Fibroblast of the aortic adventitia (primary cell): ENCODE results near the gene CASP6. TPM values are rescaled to one million over a fixed set of nuclear protein-coding genes. Genes with fewer than 3 reads are reported as not detected.

ENCODE experiments used
- DNase-seq: peaks from one replicate; pipeline ENCODE4 v3.0.0-alpha.2; 2010; ENCODE audit warnings: low read depth
- H3K4me3 ChIP-seq: 2 replicates; pipeline ENCODE4 v1.5.1; 2011; ENCODE audit warnings: low read depth, mild to moderate bottlenecking, control low read depth, low read length, moderate library complexity
- total RNA-seq: library from RNA; depleted of rRNA; stranded (reverse); fragments of >200 nt; gene quantifications from 2 replicates; pipeline ENCODE4 v1.2.3, GENCODE V29; 2012; ENCODE audit warnings: low replicate concordance
- TF ChIP-seq, protein P1 (sequence below): IDR thresholded peaks from 2 replicates; pipeline ENCODE4 v1.5.1; 2011; ENCODE audit warnings: mild to moderate bottlenecking, low read length, control low read depth, inconsistent platforms; ENCODE audit not compliant: insufficient read depth

CASP6 gene
- total RNA-seq = 20.4 and 21.6 TPM in 2 replicates

GRCh38 chr4:109702950-109703663 lies at the start of gene CASP6:
Gene CASP6, minus strand, starts transcription at chr4:109703445. Its CDS starts 50 bp downstream, at chr4:109703395.
- DNase-seq = peak; percentile 72
- TF ChIP-seq, protein P1, sequence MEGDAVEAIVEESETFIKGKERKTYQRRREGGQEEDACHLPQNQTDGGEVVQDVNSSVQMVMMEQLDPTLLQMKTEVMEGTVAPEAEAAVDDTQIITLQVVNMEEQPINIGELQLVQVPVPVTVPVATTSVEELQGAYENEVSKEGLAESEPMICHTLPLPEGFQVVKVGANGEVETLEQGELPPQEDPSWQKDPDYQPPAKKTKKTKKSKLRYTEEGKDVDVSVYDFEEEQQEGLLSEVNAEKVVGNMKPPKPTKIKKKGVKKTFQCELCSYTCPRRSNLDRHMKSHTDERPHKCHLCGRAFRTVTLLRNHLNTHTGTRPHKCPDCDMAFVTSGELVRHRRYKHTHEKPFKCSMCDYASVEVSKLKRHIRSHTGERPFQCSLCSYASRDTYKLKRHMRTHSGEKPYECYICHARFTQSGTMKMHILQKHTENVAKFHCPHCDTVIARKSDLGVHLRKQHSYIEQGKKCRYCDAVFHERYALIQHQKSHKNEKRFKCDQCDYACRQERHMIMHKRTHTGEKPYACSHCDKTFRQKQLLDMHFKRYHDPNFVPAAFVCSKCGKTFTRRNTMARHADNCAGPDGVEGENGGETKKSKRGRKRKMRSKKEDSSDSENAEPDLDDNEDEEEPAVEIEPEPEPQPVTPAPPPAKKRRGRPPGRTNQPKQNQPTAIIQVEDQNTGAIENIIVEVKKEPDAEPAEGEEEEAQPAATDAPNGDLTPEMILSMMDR = peak; percentile 77
- peak within 1 kb of the TSS; percentile 93 for H3K4me3 ChIP-seq

DNA sequence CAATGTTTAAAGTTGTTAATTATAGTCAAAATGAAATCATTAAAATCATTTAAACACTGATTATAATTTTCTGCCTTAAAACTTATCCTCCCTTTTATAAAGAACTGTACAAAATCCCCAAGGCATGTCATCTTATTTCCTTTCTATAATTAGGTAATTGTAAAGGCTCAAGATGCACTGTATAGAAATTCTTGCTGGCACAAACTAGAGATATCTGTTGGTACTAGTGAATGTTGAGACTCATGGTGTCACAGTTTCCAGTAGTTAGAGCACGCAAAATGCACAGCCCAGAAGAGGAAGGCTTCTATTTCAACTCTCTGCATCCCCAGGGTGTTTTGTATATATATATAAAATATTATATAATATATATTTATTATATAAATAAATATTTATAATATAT lies 49.3 kb upstream of the CASP6 start:
- no peak overlapping the region for H3K4me3 ChIP-seq
- TF ChIP-seq, protein P1 = no peak
- DNase-seq = no peak

GRCh38 chr4:109751852-109752251 lies 48.6 kb upstream of the CASP6 start:
- TF ChIP-seq, protein P1 = no peak
- DNase-seq = no peak
- H3K4me3 ChIP-seq = no peak overlapping the region

DNA sequence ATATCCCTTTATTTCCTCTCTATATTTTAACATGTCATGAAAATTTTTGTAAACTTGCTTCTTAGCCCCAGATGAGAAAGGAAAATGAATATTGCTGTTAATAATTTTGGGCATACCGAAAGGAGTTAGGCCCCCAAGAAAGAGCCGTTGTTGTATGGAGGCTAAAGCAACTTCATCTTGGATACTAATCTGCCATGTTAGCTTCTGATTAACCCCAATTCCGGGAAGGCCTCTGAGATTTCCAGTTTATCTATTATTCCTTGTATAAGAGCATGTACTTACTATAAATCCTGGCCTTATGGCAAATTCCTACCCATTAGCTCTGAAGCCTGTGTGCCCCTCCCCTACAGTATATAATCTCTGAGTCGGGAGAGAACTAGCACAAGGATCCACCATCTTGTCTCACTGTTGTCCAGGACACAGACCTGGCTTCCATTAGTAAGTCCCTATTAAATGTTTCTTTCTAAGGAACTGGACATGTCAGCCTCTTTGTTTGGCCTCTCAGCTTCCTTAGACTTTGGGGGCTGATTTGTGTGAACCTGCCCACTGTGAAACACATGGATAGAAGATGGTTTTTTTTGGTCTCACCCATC lies 47.5 kb upstream of the CASP6 start:
- TF ChIP-seq, protein P1 = no peak
- no peak for DNase-seq
- H3K4me3 ChIP-seq = no peak overlapping the region

GRCh38 chr4:109749388-109750082 lies 46.3 kb upstream of the CASP6 start:
- H3K4me3 ChIP-seq = no peak overlapping the region
- no peak for DNase-seq
- TF ChIP-seq, protein P1 = no peak

GRCh38 chr4:109748114-109748513 lies 44.9 kb upstream of the CASP6 start:
- TF ChIP-seq, protein P1 = no peak
- no peak for DNase-seq
- no peak overlapping the region for H3K4me3 ChIP-seq
